ENCODE data around the gene ADIPOR2. TPM values are rescaled to one million over a fixed set of nuclear protein-coding genes. Genes with fewer than 3 reads are reported as not detected.

The ADIPOR2 gene
- total RNA-seq, 2 experiments from 2014 or later: 64.4 to 68.3 TPM

DNA sequence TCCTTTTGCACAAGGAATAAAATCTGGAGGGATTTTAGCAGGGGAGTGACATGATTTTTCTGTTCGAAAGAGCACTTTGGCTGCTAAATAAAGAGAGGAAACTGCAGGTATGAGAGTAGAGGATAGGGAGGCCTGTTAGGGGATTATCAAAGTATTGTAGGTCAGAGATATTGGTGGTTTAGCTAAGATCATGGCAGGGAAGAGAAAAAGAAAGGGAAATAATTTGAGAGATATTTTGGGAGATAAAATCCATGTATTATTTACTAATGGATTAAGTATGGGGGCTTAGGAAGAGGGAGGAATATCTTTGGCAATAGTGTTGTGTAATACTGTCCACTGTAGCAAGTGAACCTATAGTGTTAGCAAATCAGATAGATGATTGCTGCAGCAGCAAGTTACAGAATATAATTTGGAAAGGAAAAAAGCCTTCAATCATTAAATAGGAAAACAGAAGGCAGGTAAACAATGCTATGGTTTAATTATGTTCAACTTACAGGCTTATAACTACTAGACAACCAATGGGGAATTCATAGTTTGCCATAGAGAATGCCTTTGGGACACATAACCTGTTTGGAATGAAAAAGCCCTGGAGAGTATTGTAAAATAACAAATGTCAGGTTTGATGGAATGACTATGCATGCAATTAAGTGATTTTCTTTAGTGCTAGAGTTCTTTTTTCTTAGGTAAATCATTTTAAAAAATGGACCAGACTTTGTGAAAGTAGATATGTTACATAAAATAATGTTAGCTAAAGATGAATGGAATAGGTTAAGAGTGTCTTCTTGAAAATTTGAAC, 50.5 kb downstream of the ADIPOR2 start:
- peaks cover 4% of the 10 kb centered on the region for H3K4me1 Mint-ChIP-seq (ENCODE audit: low read depth)
- H3K27ac Mint-ChIP-seq: no peak overlapping the region
- H3K4me3 Mint-ChIP-seq: no peak overlapping the region
- H3K9me3 Mint-ChIP-seq (ENCODE audit: insufficient read depth): peaks cover 8% of the 10 kb centered on the region
- peaks cover 24% of the 10 kb centered on the region for H3K36me3 Mint-ChIP-seq (ENCODE audit: low read depth)
- DNase-seq (no peak), ATAC-seq (no peak)
- POLR2A ChIA-PET: interaction anchor here (0.7 kb wide), 1 partner anchor 80 kb away, joined by 3 read pairs; no protein-coding TSS in a partner anchor
- CTCF ChIA-PET: no interaction called here
- H3K27me3 Mint-ChIP-seq (ENCODE audit: low read depth): no peaks in the 10 kb centered on the region

DNA sequence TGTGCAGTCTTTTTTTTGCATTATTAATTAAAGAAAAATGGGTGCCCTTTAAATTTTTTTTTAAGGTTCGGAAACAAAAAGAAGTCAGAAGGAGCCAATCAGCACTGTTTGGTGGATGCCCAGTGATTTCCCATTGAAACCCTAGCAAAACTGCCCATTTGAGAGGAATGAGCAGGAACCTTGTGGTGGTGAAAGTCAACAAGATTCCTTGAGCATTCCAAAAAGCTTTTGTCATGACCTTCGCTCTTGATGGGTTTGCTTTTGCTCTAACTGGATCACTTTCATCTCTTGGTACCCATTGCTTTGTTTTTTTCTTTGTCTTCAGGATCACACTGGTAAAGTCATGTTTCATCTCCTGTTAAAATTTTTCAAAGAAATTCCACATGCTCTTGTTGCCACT, 54.1 kb downstream of the ADIPOR2 start:
- ATAC-seq (no peak), DNase-seq (no peak)
- POLR2A ChIA-PET: no interaction called here
- no peak overlapping the region for H3K27ac Mint-ChIP-seq
- H3K9me3 Mint-ChIP-seq (ENCODE audit: insufficient read depth): peaks cover 18% of the 10 kb centered on the region
- peaks cover 51% of the 10 kb centered on the region for H3K36me3 Mint-ChIP-seq (ENCODE audit: low read depth)
- H3K27me3 Mint-ChIP-seq (ENCODE audit: low read depth): no peaks in the 10 kb centered on the region
- CTCF ChIA-PET: interaction anchor here (1.9 kb wide), 1 partner anchor 110 kb away, joined by 5 read pairs; no protein-coding TSS in a partner anchor
- peaks cover 4% of the 10 kb centered on the region for H3K4me1 Mint-ChIP-seq (ENCODE audit: low read depth)
- no peak overlapping the region for H3K4me3 Mint-ChIP-seq

DNA sequence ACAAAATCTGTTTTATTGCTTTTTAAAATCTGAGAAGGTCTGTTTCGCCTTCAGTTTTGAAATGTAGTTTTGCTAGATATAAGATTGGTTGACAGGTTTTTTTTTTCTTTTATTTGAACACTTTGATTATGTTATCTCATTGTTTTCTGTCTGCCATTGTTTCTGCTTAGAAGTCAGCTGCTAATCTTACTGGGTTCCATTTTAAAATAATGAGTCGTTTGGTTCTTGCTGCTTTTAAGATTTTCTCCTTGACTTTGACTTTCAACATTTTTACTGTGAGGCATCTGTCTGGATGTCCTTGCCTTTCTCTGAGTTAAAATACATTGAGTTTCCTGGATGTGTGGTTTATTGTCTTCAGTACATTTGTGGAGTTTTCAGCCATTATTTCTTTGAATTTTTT, 56.7 kb downstream of the ADIPOR2 start:
- H3K4me3 Mint-ChIP-seq: no peak overlapping the region

DNA sequence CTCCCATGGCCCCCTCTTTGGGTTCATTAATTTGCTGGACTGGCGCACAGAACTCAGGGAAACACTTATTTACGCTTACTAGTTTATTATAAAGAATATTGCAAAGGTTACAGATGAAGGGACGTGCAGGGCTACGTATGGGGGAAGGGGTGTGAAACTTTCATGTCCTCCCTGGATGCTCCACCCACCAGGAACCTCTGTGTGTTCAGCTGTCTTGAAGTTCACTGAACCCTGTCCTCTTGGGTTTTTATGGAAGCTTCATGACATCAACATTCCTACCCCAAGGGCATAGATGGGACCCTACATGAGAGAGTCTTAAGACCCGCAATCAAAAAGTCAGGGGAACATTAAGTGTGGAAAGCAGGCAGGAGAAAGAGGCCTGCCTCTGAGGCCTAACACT, 58.1 kb downstream of the ADIPOR2 start:
- H3K27me3 Mint-ChIP-seq (ENCODE audit: low read depth): no peaks in the 10 kb centered on the region
- POLR2A ChIA-PET: no interaction called here
- peaks cover 18% of the 10 kb centered on the region for H3K9me3 Mint-ChIP-seq (ENCODE audit: insufficient read depth)
- H3K4me1 Mint-ChIP-seq (ENCODE audit: low read depth): no peaks in the 10 kb centered on the region
- CTCF ChIA-PET: interaction anchor here (1.0 kb wide), 1 partner anchor 42 kb away, joined by 3 read pairs; no protein-coding TSS in a partner anchor
- no peak overlapping the region for H3K27ac Mint-ChIP-seq
- H3K36me3 Mint-ChIP-seq (ENCODE audit: low read depth): peaks cover 44% of the 10 kb centered on the region
- DNase-seq (no peak), ATAC-seq (no peak)
- no peak overlapping the region for H3K4me3 Mint-ChIP-seq

More for the DNA sequence above, 56.7 kb downstream of the ADIPOR2 start:
- H3K4me1 Mint-ChIP-seq (ENCODE audit: low read depth): no peaks in the 10 kb centered on the region
- H3K27ac Mint-ChIP-seq: no peak overlapping the region
- DNase-seq (no peak), ATAC-seq (no peak)
- peaks cover 18% of the 10 kb centered on the region for H3K9me3 Mint-ChIP-seq (ENCODE audit: insufficient read depth)
- H3K36me3 Mint-ChIP-seq (ENCODE audit: low read depth): peaks cover 47% of the 10 kb centered on the region
- CTCF ChIA-PET: no interaction called here
- POLR2A ChIA-PET: no interaction called here
- no peaks in the 10 kb centered on the region for H3K27me3 Mint-ChIP-seq (ENCODE audit: low read depth)

DNA sequence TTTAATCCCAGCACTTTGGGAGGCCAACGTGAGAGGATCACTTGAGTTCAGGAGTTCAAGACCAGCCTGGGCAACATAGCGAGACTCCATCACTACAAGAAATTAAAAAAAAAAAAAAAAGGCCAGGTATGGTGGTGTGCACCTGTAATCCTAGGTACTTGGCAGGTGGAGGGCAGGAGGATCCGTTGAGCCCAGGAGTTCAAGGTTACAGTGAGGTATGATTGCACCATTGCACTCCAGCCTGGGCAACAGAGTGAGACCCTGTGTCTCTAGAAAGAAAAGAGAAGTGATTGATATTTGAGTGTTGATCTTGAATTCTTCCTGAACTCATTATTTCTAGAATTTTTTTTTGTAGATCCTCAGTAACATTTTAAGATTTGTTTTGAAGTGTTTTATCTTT, 59.4 kb downstream of the ADIPOR2 start:
- CTCF ChIA-PET: no interaction called here
- Mint-ChIP-seq H3K27me3 (ENCODE audit: low read depth) (no peaks in the 10 kb centered on the region), H3K36me3 (ENCODE audit: low read depth) (peaks cover 48% of the 10 kb centered on the region)

DNA sequence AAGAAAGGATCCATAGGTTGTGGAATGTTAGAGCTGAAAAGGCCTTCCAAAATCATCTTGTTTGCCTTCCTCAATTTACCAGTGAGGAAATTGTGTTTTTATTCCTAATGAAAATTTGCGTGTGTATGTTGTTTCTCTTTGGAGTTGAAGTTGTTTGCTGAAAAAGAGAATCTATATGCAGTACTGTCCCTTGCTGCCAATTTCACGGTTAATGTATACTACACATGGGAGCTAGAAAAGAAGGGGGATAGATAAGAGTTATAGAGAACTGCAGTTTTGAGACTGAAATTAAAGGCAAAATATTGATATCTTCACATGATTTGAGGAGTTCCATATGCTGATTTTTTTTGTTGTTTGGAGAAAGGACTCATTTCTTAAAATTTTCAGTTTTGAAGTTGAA, 67.5 kb downstream of the ADIPOR2 start:
- CTCF ChIA-PET: interaction anchor here (1.3 kb wide), 1 partner anchor 182 kb away, joined by 4 read pairs; no protein-coding TSS in a partner anchor
- no peak for DNase-seq
- H3K9me3 Mint-ChIP-seq (ENCODE audit: insufficient read depth): no peaks in the 10 kb centered on the region
- H3K4me1 Mint-ChIP-seq (ENCODE audit: low read depth): peaks cover 6% of the 10 kb centered on the region
- POLR2A ChIA-PET: no interaction called here
- no peak overlapping the region for H3K4me3 Mint-ChIP-seq
- H3K27ac Mint-ChIP-seq: no peak overlapping the region
- peaks cover 43% of the 10 kb centered on the region for H3K36me3 Mint-ChIP-seq (ENCODE audit: low read depth)
- ATAC-seq: no peak
- no peaks in the 10 kb centered on the region for H3K27me3 Mint-ChIP-seq (ENCODE audit: low read depth)

More for the DNA sequence above, 59.4 kb downstream of the ADIPOR2 start:
- POLR2A ChIA-PET: no interaction called here
- DNase-seq (no peak), ATAC-seq (no peak)
- Mint-ChIP-seq H3K27ac (no peak overlapping the region), H3K4me1 (ENCODE audit: low read depth) (no peaks in the 10 kb centered on the region), H3K4me3 (no peak overlapping the region), H3K9me3 (ENCODE audit: insufficient read depth) (peaks cover 17% of the 10 kb centered on the region)

DNA sequence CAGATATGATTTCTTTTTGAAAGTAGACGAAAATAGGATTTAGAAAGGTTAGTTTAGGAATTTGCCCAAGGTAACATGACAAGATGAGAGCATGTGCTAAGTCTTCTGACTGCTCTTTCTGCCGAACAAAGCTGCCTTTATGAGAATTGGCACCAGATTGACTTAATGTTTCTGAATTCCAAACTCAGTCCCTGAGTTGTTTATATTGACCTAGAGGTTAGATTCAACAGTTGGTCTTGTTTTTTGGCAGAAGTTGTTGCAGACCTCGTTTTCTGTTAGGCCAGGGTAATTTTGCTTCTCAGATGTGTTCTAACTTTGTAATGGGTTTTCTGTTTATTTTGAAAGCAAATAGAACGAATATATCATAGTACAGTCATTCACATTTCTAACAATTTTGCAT, 68.0 kb downstream of the ADIPOR2 start:
- Mint-ChIP-seq H3K27ac (no peak overlapping the region), H3K4me3 (no peak overlapping the region), H3K36me3 (ENCODE audit: low read depth) (peaks cover 43% of the 10 kb centered on the region), H3K9me3 (ENCODE audit: insufficient read depth) (no peaks in the 10 kb centered on the region), H3K27me3 (ENCODE audit: low read depth) (no peaks in the 10 kb centered on the region), H3K4me1 (ENCODE audit: low read depth) (peaks cover 6% of the 10 kb centered on the region)
- no peak for ATAC-seq
- POLR2A ChIA-PET: no interaction called here
- DNase-seq: no peak
- CTCF ChIA-PET: interaction anchor here (1.3 kb wide), 1 partner anchor 181 kb away, joined by 4 read pairs; no protein-coding TSS in a partner anchor

DNA sequence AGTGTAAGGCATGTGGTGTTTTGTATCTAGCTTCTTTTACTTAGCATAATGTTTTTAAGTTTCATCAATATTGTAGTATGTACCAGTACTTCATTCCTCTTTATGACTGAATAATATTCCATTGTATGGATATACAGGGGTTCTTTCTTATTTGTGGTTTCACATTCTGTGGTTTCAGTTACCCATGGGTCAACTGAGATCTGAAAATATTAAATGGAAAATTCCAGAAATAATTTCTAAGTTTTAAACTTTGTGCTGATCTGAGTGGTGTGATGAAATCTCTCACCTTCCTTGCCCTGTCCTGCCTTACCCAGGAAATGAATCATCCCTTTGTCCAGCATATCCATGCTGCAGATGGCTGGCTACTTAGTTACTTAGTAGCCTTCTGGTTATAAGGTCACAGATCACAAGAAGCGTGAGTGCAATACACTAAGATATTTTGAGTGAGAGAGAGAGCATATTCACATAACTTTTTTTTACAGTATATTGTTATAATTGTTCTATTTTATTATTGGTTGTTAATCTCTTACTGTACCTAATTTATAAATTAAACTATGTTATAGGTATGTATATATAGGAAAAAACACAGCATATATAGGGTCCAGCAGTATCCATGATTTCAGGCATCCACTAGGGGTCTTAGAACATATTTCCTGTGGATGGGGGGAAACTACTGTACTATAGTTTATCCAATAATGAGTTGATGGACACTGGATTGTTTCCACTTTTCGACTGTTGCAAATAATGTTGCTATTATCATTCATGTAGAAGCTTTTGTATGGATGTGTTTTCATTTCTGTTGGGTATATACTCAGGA, 69.9 kb downstream of the ADIPOR2 start:
- ChIA-PET POLR2A (interaction anchor here (1.5 kb wide), 1 partner anchor 70 kb away, joined by 5 read pairs; the partner anchor contains the start of gene ADIPOR2), CTCF (interaction anchor here (1.3 to 1.4 kb wide), 2 partner anchors 8 to 179 kb away, joined by 4 read pairs; no protein-coding TSS in a partner anchor)
- DNase-seq (no peak), ATAC-seq (no peak)
- H3K4me1 Mint-ChIP-seq (ENCODE audit: low read depth): peaks cover 6% of the 10 kb centered on the region
- H3K36me3 Mint-ChIP-seq (ENCODE audit: low read depth): peaks cover 38% of the 10 kb centered on the region
- H3K27ac Mint-ChIP-seq: no peak overlapping the region
- no peaks in the 10 kb centered on the region for H3K27me3 Mint-ChIP-seq (ENCODE audit: low read depth)
- H3K4me3 Mint-ChIP-seq: no peak overlapping the region
- H3K9me3 Mint-ChIP-seq (ENCODE audit: insufficient read depth): no peaks in the 10 kb centered on the region

DNA sequence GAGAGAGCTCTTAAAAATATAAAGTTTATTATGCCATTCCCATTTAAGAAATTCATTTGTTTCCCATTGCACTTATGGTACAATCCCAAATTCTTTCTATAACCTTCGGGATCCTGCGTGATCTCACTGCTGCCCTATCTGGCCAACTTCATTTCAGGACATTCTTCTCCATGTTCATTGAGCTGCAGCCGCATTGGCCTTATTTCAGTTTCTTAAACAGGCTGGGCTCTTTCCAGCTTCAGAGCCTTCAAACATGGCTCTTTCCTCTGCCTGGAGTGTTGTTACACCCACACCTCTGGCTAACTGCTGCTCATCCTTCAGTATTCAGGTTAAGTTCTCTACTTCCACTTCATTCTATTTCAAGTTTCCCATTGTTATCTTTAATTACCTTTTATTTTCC, 71.0 kb downstream of the ADIPOR2 start:
- H3K36me3 Mint-ChIP-seq (ENCODE audit: low read depth): peaks cover 36% of the 10 kb centered on the region
- H3K27me3 Mint-ChIP-seq (ENCODE audit: low read depth): no peaks in the 10 kb centered on the region
- POLR2A ChIA-PET: interaction anchor here (1.5 kb wide), 1 partner anchor 71 kb away, joined by 5 read pairs; the partner anchor contains the start of gene ADIPOR2

DNA sequence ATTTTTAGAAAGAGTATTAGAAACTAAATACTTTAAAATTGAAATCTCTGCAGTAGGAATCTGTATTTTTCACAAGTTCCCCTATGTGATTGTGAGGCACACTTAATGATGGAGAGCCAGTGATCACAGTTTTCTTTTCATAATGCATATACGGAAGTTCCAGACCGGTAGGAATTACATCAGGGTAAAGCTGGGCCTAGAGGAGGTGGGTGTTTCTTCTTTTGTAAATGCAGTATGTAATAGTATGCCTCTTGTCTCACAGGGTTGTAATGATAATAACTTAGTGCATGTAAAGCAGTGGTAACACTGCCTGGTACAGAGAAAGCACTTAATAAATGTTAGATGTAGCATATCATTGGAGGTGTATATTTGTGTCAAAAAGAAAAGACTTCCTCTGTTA, 72.3 kb downstream of the ADIPOR2 start:
- ChIA-PET POLR2A (no interaction called here), CTCF (no interaction called here)
- no peaks in the 10 kb centered on the region for H3K27me3 Mint-ChIP-seq (ENCODE audit: low read depth)
- H3K36me3 Mint-ChIP-seq (ENCODE audit: low read depth): peaks cover 26% of the 10 kb centered on the region
- H3K4me1 Mint-ChIP-seq (ENCODE audit: low read depth): peaks cover 6% of the 10 kb centered on the region
- no peaks in the 10 kb centered on the region for H3K9me3 Mint-ChIP-seq (ENCODE audit: insufficient read depth)
- ATAC-seq: no peak
- DNase-seq: no peak
- H3K4me3 Mint-ChIP-seq: no peak overlapping the region
- no peak overlapping the region for H3K27ac Mint-ChIP-seq

More for the DNA sequence above, 71.0 kb downstream of the ADIPOR2 start:
- H3K9me3 Mint-ChIP-seq (ENCODE audit: insufficient read depth): no peaks in the 10 kb centered on the region
- DNase-seq: no peak
- peaks cover 6% of the 10 kb centered on the region for H3K4me1 Mint-ChIP-seq (ENCODE audit: low read depth)
- ATAC-seq: no peak
- H3K27ac Mint-ChIP-seq: no peak overlapping the region
- H3K4me3 Mint-ChIP-seq: no peak overlapping the region
- CTCF ChIA-PET: interaction anchor here (1.3 to 1.4 kb wide), 2 partner anchors 9 to 178 kb away, joined by 4 read pairs; no protein-coding TSS in a partner anchor

DNA sequence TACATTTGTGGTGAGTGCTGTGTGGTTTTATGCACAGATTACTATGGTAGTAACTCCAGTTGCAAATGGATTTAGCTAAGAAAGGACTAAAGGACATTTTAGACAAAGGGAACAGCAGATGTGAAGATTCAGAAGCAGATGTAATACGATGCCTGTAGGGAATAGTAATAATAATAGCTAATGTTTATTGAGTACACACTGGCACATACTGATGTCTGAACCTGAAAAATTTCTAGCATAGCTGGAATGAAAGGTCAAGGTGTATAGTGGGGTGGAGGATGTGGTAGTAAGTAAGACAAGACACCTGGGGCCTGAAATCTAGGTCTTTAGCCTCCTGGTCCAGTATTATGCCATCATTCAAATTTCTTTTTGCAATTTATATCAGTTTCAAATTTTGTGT, 75.2 kb downstream of the ADIPOR2 start:
- Mint-ChIP-seq H3K4me3 (no peak overlapping the region), H3K4me1 (ENCODE audit: low read depth) (no peaks in the 10 kb centered on the region), H3K27ac (no peak overlapping the region), H3K27me3 (ENCODE audit: low read depth) (no peaks in the 10 kb centered on the region), H3K36me3 (ENCODE audit: low read depth) (peaks cover 8% of the 10 kb centered on the region), H3K9me3 (ENCODE audit: insufficient read depth) (no peaks in the 10 kb centered on the region)
- ATAC-seq (no peak), DNase-seq (no peak)
- ChIA-PET POLR2A (no interaction called here), CTCF (interaction anchor here (1.0 to 3.0 kb wide), 4 partner anchors 25 to 174 kb away, joined by 3 to 13 read pairs (median 7); no protein-coding TSS in a partner anchor)

All from activated CD8-positive, alpha-beta T cell treated with anti-CD3 and anti-CD28 coated beads, Interleukin-2, amount 10 ng/mL, durations not matched to agents 7 days and 5 days (primary cell).